Activated CD8-positive, alpha-beta memory T cell treated with anti-CD3 and anti-CD28 coated beads for 24 hours (primary cell): ENCODE data around the gene RFFL.
A peak's percentile ranks its signal among the peaks of the same experiment; 100 is the strongest.
"Not testable (repeated sequence)": the region's sequence is repeated elsewhere in the genome, so short reads cannot be mapped to it uniquely, and the experiment has no call there.

Experiments used
- DNase-seq: peaks from one replicate; pipeline ENCODE4 v3.0.0-alpha.2; 2020

Gene RFFL

DNA sequence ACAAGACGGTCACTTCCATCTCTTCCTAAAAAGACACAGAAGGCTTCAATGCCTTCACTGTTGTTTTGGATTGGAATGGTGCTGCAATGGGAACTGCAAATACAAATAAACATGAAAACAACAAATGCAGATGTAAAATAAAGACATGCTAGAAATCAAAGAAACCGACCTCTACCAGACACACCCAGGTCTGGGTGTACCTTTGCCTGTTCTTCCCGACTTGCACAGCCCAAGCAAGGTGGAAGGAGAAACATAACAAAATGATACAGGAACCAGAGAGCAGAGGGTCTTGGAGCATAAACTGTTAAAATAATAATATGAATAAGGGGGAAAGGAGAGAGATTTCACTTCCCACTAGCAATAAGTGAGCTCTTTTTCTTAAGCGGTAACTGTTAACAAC lies 17.3 kb downstream of the RFFL start:
- no peak for DNase-seq

GRCh38 chr17:35045458-35045979 lies 18.0 kb downstream of the RFFL start:
- DNase-seq, result not testable (repeated sequence)

- no peak for DNase-seq
Measured at GRCh38 chr17:35044181-35044580, 19.3 kb downstream of the RFFL start.

DNA sequence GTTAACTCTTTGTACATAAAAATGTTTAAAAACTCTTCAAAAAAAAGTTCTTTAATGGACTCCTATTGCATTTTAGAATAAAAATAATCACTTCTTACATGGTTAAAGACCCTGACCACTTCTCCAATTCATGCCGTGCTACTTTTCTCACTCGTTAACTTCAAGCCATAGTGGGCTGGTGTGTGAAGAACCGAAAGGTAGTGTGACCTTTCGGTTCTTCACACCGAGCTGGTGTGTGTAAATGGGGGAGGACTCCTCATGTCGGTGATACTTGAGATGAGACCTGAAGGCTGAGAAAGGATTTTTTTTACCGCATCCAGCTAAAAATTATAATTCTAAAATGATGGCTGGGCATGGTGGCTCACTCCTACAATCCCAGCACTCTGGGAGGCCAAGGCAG lies 22.1 kb downstream of the RFFL start:
- DNase-seq, result no peak

- no peak for DNase-seq
Measured at GRCh38 chr17:35038453-35038852, 25.1 kb downstream of the RFFL start.

- no peak for DNase-seq
Measured at GRCh38 chr17:35030780-35031179, 32.7 kb downstream of the RFFL start.

DNA sequence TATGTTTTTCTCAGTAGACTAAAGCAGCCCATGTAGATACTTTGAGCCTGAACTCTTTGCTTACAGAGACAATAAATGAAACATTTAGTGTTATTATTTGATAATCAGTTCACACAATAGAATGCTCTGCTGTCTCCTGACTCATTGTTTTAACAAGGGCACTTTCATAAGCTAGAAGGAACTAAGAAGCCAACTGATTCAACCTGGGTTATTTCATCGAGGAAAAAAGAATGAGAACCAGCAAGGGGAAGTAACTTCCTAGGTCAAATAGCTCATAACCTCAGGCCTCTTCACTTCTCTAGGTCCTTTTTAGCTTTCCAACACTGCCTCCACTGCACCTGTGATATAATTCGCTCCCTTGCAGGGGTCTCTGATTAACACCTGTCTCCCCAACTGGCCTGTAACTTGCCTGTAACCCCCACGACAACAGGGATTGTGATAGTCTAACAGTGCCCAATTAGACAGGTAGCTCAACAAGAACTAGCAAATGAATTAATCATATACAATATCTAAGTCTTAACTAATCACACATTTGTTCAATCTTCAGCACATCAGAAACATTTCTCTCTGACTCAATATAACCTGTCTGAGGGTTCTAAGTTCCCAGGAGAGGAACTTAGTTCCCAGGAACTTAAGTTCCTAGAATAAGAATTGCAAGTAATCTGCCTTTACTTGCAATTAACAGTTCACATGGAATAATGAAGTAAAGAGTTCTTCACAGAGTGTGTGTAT lies 34.8 kb downstream of the RFFL start:
- DNase-seq, result no peak

GRCh38 chr17:35028097-35028496 lies 35.4 kb downstream of the RFFL start:
- not testable (repeated sequence) for DNase-seq

- DNase-seq, result no peak
Measured at GRCh38 chr17:35025541-35025940, 38.0 kb downstream of the RFFL start.

GRCh38 chr17:35023538-35023937 lies 40.0 kb downstream of the RFFL start:
- no peak for DNase-seq

DNA sequence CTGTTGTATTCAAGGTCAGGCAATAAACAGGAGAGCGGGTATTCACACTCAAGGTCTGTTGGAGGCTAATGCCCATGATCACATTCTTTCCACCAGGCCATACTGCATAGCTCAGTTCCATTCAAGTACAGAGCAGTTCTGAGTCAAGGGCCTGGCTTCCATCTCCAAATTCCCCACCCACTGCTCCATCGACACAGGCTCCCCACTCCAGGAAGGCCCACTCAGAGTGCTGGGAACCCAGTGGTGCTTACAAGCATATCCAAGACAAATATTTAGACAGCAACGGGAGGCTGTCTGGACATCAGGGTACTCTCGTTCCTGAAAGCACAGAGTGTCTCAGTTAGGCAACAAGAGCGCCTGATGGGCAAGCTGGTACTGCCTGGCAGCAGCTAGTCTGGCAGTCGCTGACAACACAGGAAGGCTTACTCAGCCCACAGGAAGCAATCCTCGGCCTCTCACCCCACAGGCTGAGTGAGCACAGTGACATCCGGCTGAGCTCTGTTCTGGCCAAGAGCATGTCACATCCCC lies 40.9 kb downstream of the RFFL start:
- peak; percentile 87 for DNase-seq

GRCh38 chr17:35021520-35022380 lies 41.8 kb downstream of the RFFL start:
- no peak for DNase-seq

DNA sequence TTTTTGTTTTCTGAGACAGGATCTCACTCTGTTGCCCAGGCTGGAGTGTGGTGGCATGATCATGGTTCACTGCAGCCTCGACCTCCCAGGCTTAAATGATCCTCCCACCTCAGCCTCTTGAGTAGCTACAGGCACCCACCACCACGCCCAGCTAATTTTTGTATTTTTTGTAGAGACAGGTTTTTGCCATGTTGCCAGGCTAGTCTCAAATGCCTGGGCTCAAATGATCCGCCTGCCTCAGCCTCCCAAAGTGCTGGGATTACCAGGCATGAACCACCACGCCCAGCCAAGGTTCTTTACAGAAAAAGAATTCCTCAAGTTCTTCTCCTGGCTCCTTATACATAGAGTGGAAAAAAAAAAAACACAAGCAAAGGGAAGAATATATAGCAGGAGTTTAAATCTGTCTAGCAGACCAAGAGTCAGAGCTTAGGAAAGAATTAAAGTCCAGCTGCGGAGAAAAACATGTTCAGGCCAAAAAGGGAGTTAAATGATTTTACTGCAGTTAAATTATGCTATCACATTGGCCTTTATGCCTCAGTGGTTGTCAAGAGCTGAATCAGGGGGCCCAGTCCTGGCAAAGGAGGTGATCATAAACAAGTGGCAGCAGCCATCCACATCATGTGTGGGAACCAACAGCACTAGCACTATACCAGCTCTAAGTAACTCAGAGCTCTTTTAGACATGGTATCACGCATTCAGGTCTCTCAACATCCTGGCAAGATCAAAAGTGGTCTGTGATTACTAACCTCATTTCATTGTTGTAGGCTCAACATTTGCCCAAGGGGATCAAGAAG lies 43.9 kb downstream of the RFFL start:
- no peak for DNase-seq

- DNase-seq, result no peak
Measured at GRCh38 chr17:35018814-35019213, 44.7 kb downstream of the RFFL start.

DNA sequence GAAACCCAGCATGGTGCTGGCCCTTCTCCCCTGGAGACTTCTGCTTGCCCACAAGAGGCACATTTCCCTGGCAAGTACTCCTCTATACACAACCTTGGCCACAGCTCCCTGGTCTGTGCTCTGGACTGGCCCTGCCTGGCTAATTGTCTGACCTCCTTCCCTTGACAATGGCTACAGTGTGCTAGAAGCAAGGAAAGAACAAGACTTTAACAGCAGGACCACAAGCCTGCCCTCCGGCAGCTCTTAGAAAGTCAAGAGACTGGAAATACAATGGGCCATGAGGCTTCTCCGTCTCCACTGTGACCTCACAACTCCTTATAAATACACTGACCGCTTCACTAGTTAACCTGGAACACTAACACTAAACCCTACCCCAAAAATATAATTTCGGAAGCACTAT lies 46.5 kb downstream of the RFFL start:
- DNase-seq, result no peak

DNA sequence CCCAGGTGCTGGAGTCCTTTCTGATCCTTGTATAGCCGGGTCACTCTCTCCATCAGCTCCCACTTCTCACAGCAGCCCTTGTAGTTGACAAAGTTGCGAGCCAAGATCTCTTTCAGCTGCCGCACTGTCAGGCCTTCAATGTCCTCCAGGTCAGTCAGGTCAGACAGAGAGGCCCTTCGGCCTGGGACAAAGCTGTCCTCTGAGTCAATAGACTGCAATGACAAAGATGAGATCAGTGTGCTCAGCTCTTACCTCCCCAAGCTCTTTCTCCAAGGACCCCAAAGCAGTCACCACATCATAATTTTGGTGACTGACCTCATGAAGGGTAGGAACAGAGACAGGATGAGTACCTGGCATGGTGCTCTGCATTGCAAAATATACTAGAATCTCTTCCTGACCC lies 47.1 kb downstream of the RFFL start:
- no peak for DNase-seq

- DNase-seq, result no peak
Measured at GRCh38 chr17:35011671-35012216, 51.8 kb downstream of the RFFL start.

- DNase-seq, result no peak
Measured at GRCh38 chr17:35010093-35010492, 53.4 kb downstream of the RFFL start.

DNA sequence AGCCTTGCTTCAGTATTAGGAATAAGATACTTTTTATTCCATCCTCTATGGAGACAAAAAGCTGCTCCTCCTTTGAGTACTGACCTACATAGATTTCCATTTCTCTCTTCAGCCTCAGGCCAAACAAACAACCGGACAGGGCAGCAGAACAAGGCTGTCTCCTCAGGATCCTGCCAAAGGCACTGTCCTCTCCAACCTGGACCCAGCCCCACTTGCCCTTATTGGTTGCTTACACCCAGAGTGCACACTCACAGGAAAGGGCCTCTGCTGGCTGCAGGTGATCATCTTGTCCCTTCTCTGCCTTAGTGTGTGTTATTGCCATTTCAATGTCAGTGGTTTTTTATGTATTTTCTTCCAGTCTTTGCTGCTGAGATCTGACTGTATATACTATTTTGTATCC lies 56.5 kb downstream of the RFFL start:
- DNase-seq, result no peak

DNA sequence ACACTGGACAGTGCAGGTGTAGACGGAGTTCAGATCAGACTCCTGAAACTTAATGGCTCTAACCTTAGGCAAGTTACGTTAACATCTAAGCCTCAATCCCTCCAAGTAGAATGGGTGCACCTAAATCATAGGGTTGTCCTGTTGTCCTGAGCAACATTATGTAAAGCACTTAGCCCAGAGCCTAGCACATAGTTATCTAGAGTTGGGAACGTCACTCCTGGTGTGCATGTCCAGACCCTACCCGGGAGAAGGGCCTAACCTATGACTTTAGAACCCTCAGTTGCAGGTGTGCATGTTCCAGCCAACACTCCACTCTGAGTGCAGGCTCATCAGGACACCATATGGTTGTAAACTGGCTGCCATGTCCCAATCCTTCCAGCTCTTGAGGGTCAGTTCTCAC lies 57.2 kb downstream of the RFFL start:
- no peak for DNase-seq

DNA sequence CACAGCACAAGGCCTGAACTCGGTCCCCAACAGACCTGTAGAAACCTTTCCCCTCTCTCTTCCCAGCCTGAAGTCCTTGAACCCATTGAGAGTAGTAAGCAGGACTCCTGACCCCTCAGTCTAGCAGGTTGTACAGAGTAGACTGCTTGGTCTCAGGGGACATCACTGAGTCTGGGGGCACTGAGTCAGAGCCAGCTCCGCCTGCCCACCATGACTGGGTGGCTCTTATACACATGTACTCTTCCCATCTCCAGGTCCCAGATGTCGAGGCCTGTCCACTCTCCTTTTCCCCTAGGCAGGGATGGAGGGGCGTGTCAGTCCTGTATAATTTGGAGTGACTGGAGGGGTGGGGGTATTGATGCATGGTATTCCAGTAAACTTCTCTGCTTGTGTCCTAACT lies 59.7 kb downstream of the RFFL start:
- no peak for DNase-seq

DNA sequence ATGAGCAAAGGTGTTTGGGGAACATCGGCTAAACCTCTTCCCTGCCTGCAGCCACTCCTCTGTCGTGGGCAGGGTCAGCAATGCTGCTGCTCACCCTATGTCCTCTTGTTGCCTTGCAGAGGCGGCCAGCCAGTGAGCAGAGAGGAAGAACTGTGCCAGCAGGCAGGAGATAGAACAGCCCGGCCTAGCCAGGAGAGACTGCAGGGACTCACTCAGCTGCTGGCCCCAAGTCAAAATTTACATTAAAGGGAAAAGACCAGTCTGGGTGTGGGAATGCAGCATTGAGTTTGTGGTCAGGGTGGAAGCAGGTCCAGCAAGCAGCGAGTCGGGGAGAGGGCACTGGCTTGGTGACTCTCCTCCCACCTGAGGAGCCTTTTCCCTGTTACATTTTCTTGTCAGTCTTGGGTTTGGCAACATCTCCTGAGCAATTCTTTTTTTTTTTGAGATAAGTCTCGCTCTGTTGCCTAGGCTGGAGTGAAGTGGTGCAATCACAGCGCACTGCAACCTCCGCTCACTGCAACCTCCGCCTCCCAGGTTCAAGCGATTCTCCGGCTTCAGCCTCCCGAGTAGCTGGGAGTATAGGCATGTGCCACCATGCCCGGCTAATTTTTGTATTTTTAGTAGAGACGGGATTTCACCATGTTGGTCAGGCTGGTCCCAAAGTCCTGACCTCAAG lies 60.5 kb downstream of the RFFL start:
- DNase-seq, result no peak
